DMS153 (cell line): Measurements from ENCODE around the gene FRG1.
"Not testable (repeated sequence)": the region's sequence is repeated elsewhere in the genome, so short reads cannot be mapped to it uniquely, and the experiment has no call there.

Source experiments
- DNase-seq: peaks from one replicate; lab custom pipeline; 2025; lab: John Stamatoyannopoulos, UW

FRG1 gene

GRCh38 chr4:189985651-189986243 is 45.1 kb downstream of the FRG1 start:
- not testable (repeated sequence) for DNase-seq

GRCh38 chr4:189988877-189989431 is 48.3 kb downstream of the FRG1 start:
- DNase-seq = no peak

- DNase-seq = not testable (repeated sequence)
Measured at GRCh38 chr4:189989941-189990340, 49.3 kb downstream of the FRG1 start.
